OCI-LY7 (cell line): Measurements from ENCODE around the gene STAB1. TPM values are rescaled to one million over a fixed set of nuclear protein-coding genes. Genes with fewer than 3 reads are reported as not detected.

ENCODE experiments used
- BruUV-seq: library from RNA; stranded (reverse); fragments of 400-500 nt; replicated peaks from 2 replicates; lab custom pipeline; 2021; lab: Mats Ljungman, UMichigan
- CTCF ChIA-PET: fragments of 300-600 bp; sonication (Branson Sonifier 250); formaldehyde crosslinking; loops from one replicate; lab custom pipeline; 2022; ENCODE audit warnings: antibody characterized with exemption; ENCODE audit not compliant: unreplicated experiment; lab: Charles Lee
- POLR2A ChIA-PET: fragments of 300-600 bp; sonication (Branson Sonifier 250); formaldehyde crosslinking; loops from one replicate; lab custom pipeline; 2022; ENCODE audit warnings: antibody characterized with exemption; lab: Charles Lee
- DNase-seq: peaks from one replicate; pipeline ENCODE4 v3.0.0-alpha.2; 2015; ENCODE audit warnings: low spot score
- H2AFZ ChIP-seq: fragments of 200-600 bp; sonication (generic), shearing (Covaris generic); 2 replicates; pipeline ENCODE4 v1.6.1; 2014; ENCODE audit warnings: mild to moderate bottlenecking, antibody characterized with exemption, low read length, moderate library complexity
- H3K27ac ChIP-seq: fragments of 200-600 bp; sonication (generic); 2 replicates; pipeline ENCODE4 v1.5.1; 2014; ENCODE audit warnings: mixed run types, low read depth, mild to moderate bottlenecking, moderate library complexity, low read length, inconsistent platforms; ENCODE audit not compliant: poor library complexity, severe bottlenecking
- H3K36me3 ChIP-seq: fragments of 200-600 bp; sonication (generic); 2 replicates; pipeline ENCODE4 v1.6.1; 2014; ENCODE audit warnings: mild to moderate bottlenecking, antibody characterized with exemption, low read length, moderate library complexity, mixed read lengths; ENCODE audit not compliant: insufficient read depth
- H3K4me1 ChIP-seq: fragments of 200-600 bp; sonication (generic); 2 replicates; pipeline ENCODE4 v1.5.1; 2014; ENCODE audit warnings: mild to moderate bottlenecking, low read length; ENCODE audit not compliant: insufficient read depth, poor library complexity, severe bottlenecking
- H3K4me2 ChIP-seq: fragments of 200-600 bp; sonication (generic); 2 replicates; pipeline ENCODE4 v1.6.1; 2014; ENCODE audit warnings: mild to moderate bottlenecking, low read length
- H3K4me3 ChIP-seq: fragments of 200-600 bp; sonication (generic); 2 replicates; pipeline ENCODE4 v1.5.1; 2014; ENCODE audit warnings: mild to moderate bottlenecking, low read depth, low read length; ENCODE audit not compliant: poor library complexity, severe bottlenecking
- H3K79me2 ChIP-seq: fragments of 200-600 bp; sonication (generic); 2 replicates; pipeline ENCODE4 v1.6.1; 2016; ENCODE audit warnings: low read depth, mild to moderate bottlenecking, low read length, moderate library complexity, mixed read lengths; ENCODE audit not compliant: insufficient read depth
- H3K9me2 ChIP-seq: fragments of 200-600 bp; sonication (generic); 2 replicates; pipeline ENCODE4 v1.6.1; 2016; ENCODE audit warnings: mild to moderate bottlenecking, low read length, mixed read lengths; ENCODE audit not compliant: insufficient read depth
- H3K9me3 ChIP-seq: fragments of 200-600 bp; sonication (generic); 2 replicates; pipeline ENCODE4 v1.6.1; 2014; ENCODE audit warnings: mild to moderate bottlenecking, mixed run types, low read length, mixed read lengths
- H4K20me1 ChIP-seq: fragments of 200-600 bp; sonication (generic); 2 replicates; pipeline ENCODE4 v1.6.1; 2014; ENCODE audit warnings: mild to moderate bottlenecking, antibody characterized with exemption, low read length, moderate library complexity, mixed read lengths; ENCODE audit not compliant: insufficient read depth
- EZH2phosphoT487 ChIP-seq: fragments of 200-600 bp; sonication (generic); IDR thresholded peaks from 2 replicates; pipeline ENCODE4 v1.6.1; 2018; ENCODE audit warnings: low read depth, borderline replicate concordance, mild to moderate bottlenecking, mixed run types, antibody characterized with exemption, low read length, moderate library complexity, mixed read lengths
- intact Hi-C: fragments of 100-400 bp; cut with micrococcal nuclease; formaldehyde crosslinking; loops from one replicate; pipeline ENCODE4 v1.10.0; 2022; ENCODE audit not compliant: unreplicated experiment
- total RNA-seq, 2 experiments: library from RNA; depleted of rRNA in 1 of 2; stranded (reverse); fragments of >200 nt in 1 of 2; shearing (Covaris generic) in 1 of 2; gene quantifications; 2 replicates each; pipeline ENCODE4 v1.2.3, GENCODE V29; 2014 to 2022
- TF ChIP-seq, protein P1 (sequence below): fragments of 200-600 bp; sonication (generic); conservative IDR thresholded peaks from 2 replicates; pipeline ENCODE4 v1.5.1; 2014; ENCODE audit warnings: mild to moderate bottlenecking, antibody characterized with exemption, low read length, moderate library complexity, mixed read lengths

STAB1 gene
- total RNA-seq, 2 experiments from 2014 or later = not detected

DNA sequence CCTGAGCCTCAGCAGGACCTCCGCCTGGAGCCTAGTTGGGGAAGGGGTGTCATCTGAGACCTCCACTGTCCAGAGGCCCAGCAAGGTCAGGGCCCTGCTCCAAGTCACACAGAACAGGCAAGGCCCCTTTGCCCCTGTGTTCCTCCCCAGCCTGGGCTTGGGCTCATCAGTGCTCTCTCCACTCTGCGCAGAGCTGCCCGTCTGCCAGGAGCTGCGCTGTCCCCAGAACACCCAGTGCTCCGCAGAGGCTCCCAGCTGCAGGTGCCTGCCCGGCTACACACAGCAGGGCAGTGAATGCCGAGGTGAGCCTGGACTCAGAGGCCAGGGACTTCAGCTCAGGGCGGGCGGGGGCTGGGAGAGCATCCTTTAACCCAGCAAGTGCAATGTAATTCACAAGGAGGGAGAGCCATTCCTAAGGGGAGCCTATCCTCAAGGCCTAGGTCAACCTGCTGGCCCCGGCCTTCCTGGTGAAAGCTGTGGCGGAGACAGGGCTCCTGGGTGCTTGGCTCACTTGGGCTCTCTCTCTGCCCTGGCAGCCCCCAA lies 7.7 kb downstream of the STAB1 start:
- TF ChIP-seq, protein P1, sequence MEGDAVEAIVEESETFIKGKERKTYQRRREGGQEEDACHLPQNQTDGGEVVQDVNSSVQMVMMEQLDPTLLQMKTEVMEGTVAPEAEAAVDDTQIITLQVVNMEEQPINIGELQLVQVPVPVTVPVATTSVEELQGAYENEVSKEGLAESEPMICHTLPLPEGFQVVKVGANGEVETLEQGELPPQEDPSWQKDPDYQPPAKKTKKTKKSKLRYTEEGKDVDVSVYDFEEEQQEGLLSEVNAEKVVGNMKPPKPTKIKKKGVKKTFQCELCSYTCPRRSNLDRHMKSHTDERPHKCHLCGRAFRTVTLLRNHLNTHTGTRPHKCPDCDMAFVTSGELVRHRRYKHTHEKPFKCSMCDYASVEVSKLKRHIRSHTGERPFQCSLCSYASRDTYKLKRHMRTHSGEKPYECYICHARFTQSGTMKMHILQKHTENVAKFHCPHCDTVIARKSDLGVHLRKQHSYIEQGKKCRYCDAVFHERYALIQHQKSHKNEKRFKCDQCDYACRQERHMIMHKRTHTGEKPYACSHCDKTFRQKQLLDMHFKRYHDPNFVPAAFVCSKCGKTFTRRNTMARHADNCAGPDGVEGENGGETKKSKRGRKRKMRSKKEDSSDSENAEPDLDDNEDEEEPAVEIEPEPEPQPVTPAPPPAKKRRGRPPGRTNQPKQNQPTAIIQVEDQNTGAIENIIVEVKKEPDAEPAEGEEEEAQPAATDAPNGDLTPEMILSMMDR = no peak
- TF ChIP-seq EZH2phosphoT487 = no peak
- DNase-seq = no peak
- Histone ChIP-seq H3K36me3 (no peaks in the 10 kb centered on the region), H3K4me1 (no peaks in the 10 kb centered on the region), H3K4me3 (no peak overlapping the region), H4K20me1 (no peaks in the 10 kb centered on the region), H3K4me2 (no peak overlapping the region), H2AFZ (no peak overlapping the region), H3K9me2 (no peaks in the 10 kb centered on the region), H3K27ac (no peak overlapping the region), H3K79me2 (no peaks in the 10 kb centered on the region), H3K9me3 (no peaks in the 10 kb centered on the region)
- ChIA-PET CTCF (no interaction called here), POLR2A (no interaction called here)
- intact Hi-C loops = no loop called here
- no TSS peak for BruUV-seq

DNA sequence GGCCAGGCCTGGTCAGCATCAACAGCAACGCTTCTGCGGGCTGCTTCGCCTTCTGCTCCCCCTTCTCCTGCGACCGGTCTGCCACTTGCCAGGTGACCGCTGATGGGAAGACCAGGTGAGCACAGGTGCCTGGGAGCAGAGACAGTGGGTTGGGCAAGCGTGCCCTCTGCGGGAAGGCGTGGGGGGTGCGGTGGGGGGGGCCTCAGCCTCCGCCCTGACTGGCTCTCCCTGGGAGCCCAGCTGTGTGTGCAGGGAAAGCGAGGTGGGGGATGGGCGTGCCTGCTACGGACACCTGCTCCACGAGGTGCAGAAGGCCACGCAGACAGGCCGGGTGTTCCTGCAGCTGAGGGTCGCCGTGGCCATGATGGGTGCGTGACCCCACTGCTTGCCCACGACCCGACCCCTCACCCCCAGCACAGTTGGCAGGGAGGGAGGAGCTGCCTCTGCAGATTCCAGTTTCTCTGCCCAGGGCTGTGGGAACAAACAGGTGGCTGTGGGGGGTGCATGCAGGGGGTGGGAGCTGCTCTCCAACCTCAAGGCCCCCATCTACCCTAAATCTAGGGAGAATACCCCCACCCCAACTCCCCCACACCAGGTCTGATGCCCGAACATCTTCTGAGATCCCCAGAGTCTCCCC lies 8.8 kb downstream of the STAB1 start:
- Histone ChIP-seq H3K4me1 (no peaks in the 10 kb centered on the region), H3K36me3 (no peaks in the 10 kb centered on the region), H4K20me1 (no peaks in the 10 kb centered on the region), H3K9me2 (no peaks in the 10 kb centered on the region), H3K4me2 (no peak overlapping the region), H3K27ac (no peak overlapping the region), H3K9me3 (no peaks in the 10 kb centered on the region), H3K4me3 (no peak overlapping the region), H2AFZ (no peak overlapping the region), H3K79me2 (no peaks in the 10 kb centered on the region)
- BruUV-seq = no TSS peak
- POLR2A ChIA-PET = no interaction called here
- TF ChIP-seq, protein P1 = no peak
- TF ChIP-seq EZH2phosphoT487 = no peak
- intact Hi-C loops = no loop called here
- CTCF ChIA-PET = no interaction called here
- DNase-seq = no peak

GRCh38 chr3:52504977-52505376 lies 9.8 kb downstream of the STAB1 start:
- intact Hi-C loops = no loop called here
- no TSS peak for BruUV-seq
- Histone ChIP-seq H2AFZ (no peak overlapping the region), H3K9me3 (no peaks in the 10 kb centered on the region), H3K4me2 (no peak overlapping the region), H3K27ac (no peak overlapping the region), H3K79me2 (no peaks in the 10 kb centered on the region), H4K20me1 (no peaks in the 10 kb centered on the region), H3K36me3 (no peaks in the 10 kb centered on the region), H3K4me1 (no peaks in the 10 kb centered on the region), H3K9me2 (no peaks in the 10 kb centered on the region), H3K4me3 (no peak overlapping the region)
- TF ChIP-seq, protein P1 = no peak
- TF ChIP-seq EZH2phosphoT487 = no peak
- no peak for DNase-seq
- ChIA-PET POLR2A (no interaction called here), CTCF (no interaction called here)
